COLO829 (cell line): ENCODE measurements around the gene THAP4.
A peak's percentile ranks its signal among the peaks of the same experiment; 100 is the strongest.

ENCODE experiments used
- DNase-seq: peaks from one replicate; pipeline ENCODE4 v3.0.0; 2012; ENCODE audit warnings: low spot score

The THAP4 gene

GRCh38 chr2:241637018-241637794, at the start of gene THAP4, which contains the start of gene ATG4B:
THAP4 (minus strand) TSS chr2:241637158; CDS start chr2:241637017, 141 bp downstream.
ATG4B (plus strand) TSS chr2:241637693; CDS start chr2:241637715, 22 bp downstream.
- DNase-seq, result peak; percentile 85

- DNase-seq, result no peak
These were observed 49.3 kb upstream of the THAP4 start for GRCh38 chr2:241686324-241686649.

GRCh38 chr2:241680827-241681599, 44.1 kb upstream of the THAP4 start:
- peak; percentile 92 for DNase-seq

- DNase-seq, result no peak
These were observed 43.1 kb upstream of the THAP4 start for GRCh38 chr2:241680044-241680443.

- DNase-seq, result no peak
These were observed 42.0 kb upstream of the THAP4 start for GRCh38 chr2:241678784-241679540.

GRCh38 chr2:241678307-241678706, 41.3 kb upstream of the THAP4 start:
- DNase-seq, result no peak

GRCh38 chr2:241677392-241677791, 40.4 kb upstream of the THAP4 start:
- DNase-seq, result no peak

GRCh38 chr2:241676665-241677064, 39.7 kb upstream of the THAP4 start:
- DNase-seq, result no peak

- no peak for DNase-seq
These were observed 38.9 kb upstream of the THAP4 start for GRCh38 chr2:241675885-241676284.

GRCh38 chr2:241673797-241674725, 37.1 kb upstream of the THAP4 start:
- DNase-seq, result no peak

- no peak for DNase-seq
These were observed 36.3 kb upstream of the THAP4 start for GRCh38 chr2:241673189-241673663.

GRCh38 chr2:241672243-241673188, 35.6 kb upstream of the THAP4 start:
- no peak for DNase-seq

- no peak for DNase-seq
These were observed 34.7 kb upstream of the THAP4 start for GRCh38 chr2:241671457-241672240.

- DNase-seq, result no peak
These were observed 33.6 kb upstream of the THAP4 start for GRCh38 chr2:241670333-241671110.

GRCh38 chr2:241668839-241669238, 31.9 kb upstream of the THAP4 start:
- no peak for DNase-seq

- DNase-seq, result no peak
These were observed 31.4 kb upstream of the THAP4 start for GRCh38 chr2:241668354-241668753.

GRCh38 chr2:241666627-241667400, 29.9 kb upstream of the THAP4 start:
- DNase-seq, result no peak
